Measurements from ENCODE around the gene GPX2. TPM values are rescaled to one million over a fixed set of nuclear protein-coding genes. Genes with fewer than 3 reads are reported as not detected.

The GPX2 gene
- total and polyA plus RNA-seq, 10 of the 15 experiments (the other 5 are each of a cell fraction or from before 2014, with no cell fraction given), result not detected

- ChIA-PET CTCF (interaction anchor here (1.4 to 9.5 kb wide), 3 partner anchors 10 to 425 kb away, joined by 3 to 109 read pairs (median 67); no protein-coding TSS in a partner anchor), RAD21 (ENCODE audit: unreplicated experiment) (interaction anchor here (1.6 to 2.8 kb wide), 2 partner anchors 9 to 30 kb away, joined by 5 to 17 read pairs; no protein-coding TSS in a partner anchor), SMC1A (ENCODE audit: uncharacterized antibody, unreplicated experiment) (interaction anchor here (1.0 to 4.9 kb wide), 2 partner anchors 10 to 98 kb away, joined by 3 to 55 read pairs; no protein-coding TSS in a partner anchor), POLR2A (interaction anchor here (1.0 to 1.6 kb wide), 3 partner anchors 8 to 12 kb away, joined by 3 to 4 read pairs (median 3); no protein-coding TSS in a partner anchor)
- Histone ChIP-seq H3K36me3 (ENCODE audit: control insufficient read depth in 2 of 2, insufficient read depth in 2 of 2, low read length in 1 of 2) (no peaks in the 10 kb centered on the region), H3K4me3 (peak overlapping the region; percentile 93; the same call in 1 of the 2 replicates), H3K9me3 (replicated peaks; ENCODE audit: control insufficient read depth, insufficient read depth, low read length) (no peaks in the 10 kb centered on the region; the same call in 2 of the 3 replicates), H3K9ac (ENCODE audit: control insufficient read depth, insufficient read depth, low read length) (no peak overlapping the region), H3K79me2 (ENCODE audit: control insufficient read depth, insufficient read depth, low read length) (peaks cover 70% of the 10 kb centered on the region), H4K20me1 (ENCODE audit: control insufficient read depth, insufficient read depth) (no peaks in the 10 kb centered on the region), H3K4me2 (ENCODE audit: control insufficient read depth, insufficient read depth) (peak overlapping the region; percentile 68), H2AFZ (ENCODE audit: control insufficient read depth, low read depth, low read length) (no peak overlapping the region), H3K27ac (ENCODE audit: control insufficient read depth, insufficient read depth) (peak overlapping the region; percentile 45), H3K27me3 (replicated peaks in 1 of 2; ENCODE audit: control insufficient read depth in 2 of 2, insufficient read depth in 2 of 2, low read length in 1 of 2) (no peaks in the 10 kb centered on the region), H3K4me1 (ENCODE audit: control insufficient read depth, insufficient read depth, low read length) (peaks cover 38% of the 10 kb centered on the region)
- ATAC-seq (no peak), DNase-seq (ENCODE audit: low read depth, low spot score) (no peak), FAIRE-seq (no peak)
- in situ Hi-C loops (cut with MboI) (no loop called here), intact Hi-C loops (cut with micrococcal nuclease; ENCODE audit: unreplicated experiment) (no loop called here)
- no TSS peak for BruUV-seq (replicated peaks)
- WGBS (ENCODE audit: insufficient coverage, insufficient replicate concordance, low lambda C conversion rate, missing lambda C conversion rate), result 3% methylated on average over 3 of the region's 3 CpGs
- TF ChIP-seq FOS (IDR thresholded peaks at IDR 0.05; ENCODE audit: borderline replicate concordance, extremely low read depth, insufficient read length) (no peak), HDGF (IDR thresholded peaks at IDR 0.05) (no peak), SMAD1 (IDR thresholded peaks at IDR 0.05; ENCODE audit: low read depth, partially characterized antibody) (no peak), CBFB (IDR thresholded peaks at IDR 0.05; ENCODE audit: low read depth) (0 out of 2 replicates have a peak, but pooled peaks have one; percentile 23), KDM1A (IDR thresholded peaks at IDR 0.05; ENCODE audit: borderline replicate concordance) (no peak), NBN (IDR thresholded peaks at IDR 0.05) (no peak), RFX5 (IDR thresholded peaks at IDR 0.05; ENCODE audit: low read depth, low read length) (no peak), IKZF2 (IDR thresholded peaks at IDR 0.05) (no peak), NFXL1 (IDR thresholded peaks at IDR 0.05; ENCODE audit: borderline replicate concordance) (no peak), ZNF592 (IDR thresholded peaks at IDR 0.05) (no peak), SKIL (IDR thresholded peaks at IDR 0.05; ENCODE audit: low read depth, poor library complexity, severe bottlenecking) (no peak), DPF2 (IDR thresholded peaks at IDR 0.05) (no peak), POLR2AphosphoS2 (IDR thresholded peaks at IDR 0.05; ENCODE audit: low read depth, low read length) (no peak), NKRF (conservative IDR thresholded peaks at IDR 0.05) (no peak), IKZF1 (conservative IDR thresholded peaks at IDR 0.05) (0 out of 2 replicates have a peak, but pooled peaks have one; percentile 13), EGR1 (IDR thresholded peaks at IDR 0.05; ENCODE audit: borderline replicate concordance in 1 of 2, low read depth in 2 of 2, low read length in 2 of 2) (no peak)
Observed at GRCh38 chr14:64990296-64990695, 47.8 kb upstream of the GPX2 start.

Measured in GM12878 (cell line).